ENCODE data around the gene MKNK2.
"Not testable (repeated sequence)": the region's sequence is repeated elsewhere in the genome, so short reads cannot be mapped to it uniquely, and the experiment has no call there.

Gene MKNK2
- total RNA-seq: 349 to 381 (median 362) reads per million in 3 donors

GRCh38 chr19:2050991-2051772 lies at the start of gene MKNK2:
Gene MKNK2 (minus strand): TSS chr19:2051244. CDS start chr19:2050851, 393 bp downstream.
- Histone ChIP-seq H3K27me3 (replicated peaks; ENCODE audit: control insufficient read depth, insufficient read depth, low read length, poor library complexity, severe bottlenecking) (no peaks in the 10 kb centered on the region), H3K4me3 (ENCODE audit: insufficient read depth, low read depth, low read length, poor library complexity, severe bottlenecking) (peak within 1 kb of the TSS; percentile 94), H3K9me3 (ENCODE audit: control insufficient read depth, low read length) (no peaks in the 10 kb centered on the region), H3K4me1 (ENCODE audit: control insufficient read depth, insufficient read depth, low read length, poor library complexity, severe bottlenecking) (peaks cover 62% of the 10 kb centered on the region), H3K36me3 (ENCODE audit: control insufficient read depth, insufficient read depth, low read length) (peaks cover 32% of the 10 kb centered on the region), H3K27ac (ENCODE audit: insufficient read depth, low read length, poor library complexity, severe bottlenecking) (peak within 1 kb of the TSS; percentile 87)
- DNase-seq: peak; percentile 83 to 93 (median 90)

- peaks cover 21% of the 10 kb centered on the region for H3K36me3 ChIP-seq (ENCODE audit: control insufficient read depth, insufficient read depth, low read length)
- H3K27ac ChIP-seq (ENCODE audit: insufficient read depth, low read length, poor library complexity, severe bottlenecking): no peak overlapping the region
- H3K4me1 ChIP-seq (ENCODE audit: control insufficient read depth, insufficient read depth, low read length, poor library complexity, severe bottlenecking): peaks cover 11% of the 10 kb centered on the region
- peaks cover 2% of the 10 kb centered on the region for H3K9me3 ChIP-seq (ENCODE audit: control insufficient read depth, low read length)
- DNase-seq: no peak
- H3K4me3 ChIP-seq (ENCODE audit: insufficient read depth, low read depth, low read length, poor library complexity, severe bottlenecking): no peak overlapping the region
- H3K27me3 ChIP-seq (replicated peaks; ENCODE audit: control insufficient read depth, insufficient read depth, low read length, poor library complexity, severe bottlenecking): no peaks in the 10 kb centered on the region
Measured at GRCh38 chr19:2100719-2101061, 49.6 kb upstream of the MKNK2 start.

GRCh38 chr19:2099937-2100718 lies 49.1 kb upstream of the MKNK2 start:
- Histone ChIP-seq H3K4me1 (ENCODE audit: control insufficient read depth, insufficient read depth, low read length, poor library complexity, severe bottlenecking) (peaks cover 13% of the 10 kb centered on the region), H3K9me3 (ENCODE audit: control insufficient read depth, low read length) (no peaks in the 10 kb centered on the region), H3K36me3 (ENCODE audit: control insufficient read depth, insufficient read depth, low read length) (peaks cover 16% of the 10 kb centered on the region), H3K4me3 (ENCODE audit: insufficient read depth, low read depth, low read length, poor library complexity, severe bottlenecking) (no peak overlapping the region), H3K27ac (ENCODE audit: insufficient read depth, low read length, poor library complexity, severe bottlenecking) (no peak overlapping the region), H3K27me3 (replicated peaks; ENCODE audit: control insufficient read depth, insufficient read depth, low read length, poor library complexity, severe bottlenecking) (no peaks in the 10 kb centered on the region)
- DNase-seq: no peak

GRCh38 chr19:2099054-2099501 lies 48.0 kb upstream of the MKNK2 start:
- peaks cover 16% of the 10 kb centered on the region for H3K36me3 ChIP-seq (ENCODE audit: control insufficient read depth, insufficient read depth, low read length)
- no peaks in the 10 kb centered on the region for H3K27me3 ChIP-seq (replicated peaks; ENCODE audit: control insufficient read depth, insufficient read depth, low read length, poor library complexity, severe bottlenecking)
- H3K9me3 ChIP-seq (ENCODE audit: control insufficient read depth, low read length): no peaks in the 10 kb centered on the region
- no peak for DNase-seq
- peaks cover 14% of the 10 kb centered on the region for H3K4me1 ChIP-seq (ENCODE audit: control insufficient read depth, insufficient read depth, low read length, poor library complexity, severe bottlenecking)
- H3K27ac ChIP-seq (ENCODE audit: insufficient read depth, low read length, poor library complexity, severe bottlenecking): no peak overlapping the region
- H3K4me3 ChIP-seq (ENCODE audit: insufficient read depth, low read depth, low read length, poor library complexity, severe bottlenecking): no peak overlapping the region

GRCh38 chr19:2097886-2098327 lies 46.9 kb upstream of the MKNK2 start:
- no peak for DNase-seq
- Histone ChIP-seq H3K9me3 (ENCODE audit: control insufficient read depth, low read length) (no peaks in the 10 kb centered on the region), H3K4me3 (ENCODE audit: insufficient read depth, low read depth, low read length, poor library complexity, severe bottlenecking) (no peak overlapping the region), H3K27me3 (replicated peaks; ENCODE audit: control insufficient read depth, insufficient read depth, low read length, poor library complexity, severe bottlenecking) (no peaks in the 10 kb centered on the region), H3K27ac (ENCODE audit: insufficient read depth, low read length, poor library complexity, severe bottlenecking) (peak overlapping the region; percentile 91), H3K4me1 (ENCODE audit: control insufficient read depth, insufficient read depth, low read length, poor library complexity, severe bottlenecking) (peaks cover 23% of the 10 kb centered on the region), H3K36me3 (ENCODE audit: control insufficient read depth, insufficient read depth, low read length) (peaks cover 22% of the 10 kb centered on the region)

- peak overlapping the region; percentile 91 for H3K27ac ChIP-seq (ENCODE audit: insufficient read depth, low read length, poor library complexity, severe bottlenecking)
- H3K9me3 ChIP-seq (ENCODE audit: control insufficient read depth, low read length): no peaks in the 10 kb centered on the region
- H3K36me3 ChIP-seq (ENCODE audit: control insufficient read depth, insufficient read depth, low read length): peaks cover 27% of the 10 kb centered on the region
- peak; percentile 54 to 63 (median 60) for DNase-seq
- H3K27me3 ChIP-seq (replicated peaks; ENCODE audit: control insufficient read depth, insufficient read depth, low read length, poor library complexity, severe bottlenecking): no peaks in the 10 kb centered on the region
- peaks cover 23% of the 10 kb centered on the region for H3K4me1 ChIP-seq (ENCODE audit: control insufficient read depth, insufficient read depth, low read length, poor library complexity, severe bottlenecking)
- peak overlapping the region; percentile 67 for H3K4me3 ChIP-seq (ENCODE audit: insufficient read depth, low read depth, low read length, poor library complexity, severe bottlenecking)
Measured at GRCh38 chr19:2097203-2097885, 46.3 kb upstream of the MKNK2 start.

GRCh38 chr19:2096480-2097202 lies 45.6 kb upstream of the MKNK2 start, which contains the start of gene IZUMO4:
Gene IZUMO4 (plus strand): TSS chr19:2096915. CDS start chr19:2096946, 31 bp downstream.
- Histone ChIP-seq H3K4me1 (ENCODE audit: control insufficient read depth, insufficient read depth, low read length, poor library complexity, severe bottlenecking) (peaks cover 29% of the 10 kb centered on the region), H3K4me3 (ENCODE audit: insufficient read depth, low read depth, low read length, poor library complexity, severe bottlenecking) (peak within 1 kb of the TSS; percentile 86), H3K27me3 (replicated peaks; ENCODE audit: control insufficient read depth, insufficient read depth, low read length, poor library complexity, severe bottlenecking) (no peaks in the 10 kb centered on the region), H3K36me3 (ENCODE audit: control insufficient read depth, insufficient read depth, low read length) (peaks cover 25% of the 10 kb centered on the region), H3K9me3 (ENCODE audit: control insufficient read depth, low read length) (no peaks in the 10 kb centered on the region), H3K27ac (ENCODE audit: insufficient read depth, low read length, poor library complexity, severe bottlenecking) (peak within 1 kb of the TSS; percentile 91)
- peak; percentile 99 to 100 (median 100) for DNase-seq

- Histone ChIP-seq H3K36me3 (ENCODE audit: control insufficient read depth, insufficient read depth, low read length) (peaks cover 19% of the 10 kb centered on the region), H3K4me3 (ENCODE audit: insufficient read depth, low read depth, low read length, poor library complexity, severe bottlenecking) (peak within 1 kb of the TSS; percentile 86), H3K27ac (ENCODE audit: insufficient read depth, low read length, poor library complexity, severe bottlenecking) (peak within 1 kb of the TSS; percentile 91), H3K9me3 (ENCODE audit: control insufficient read depth, low read length) (no peaks in the 10 kb centered on the region), H3K4me1 (ENCODE audit: control insufficient read depth, insufficient read depth, low read length, poor library complexity, severe bottlenecking) (peaks cover 32% of the 10 kb centered on the region), H3K27me3 (replicated peaks; ENCODE audit: control insufficient read depth, insufficient read depth, low read length, poor library complexity, severe bottlenecking) (no peaks in the 10 kb centered on the region)
- no peak for DNase-seq
Measured at GRCh38 chr19:2096034-2096479, 45.0 kb upstream of the MKNK2 start, which contains the start of gene MOB3A. Gene MOB3A (minus strand): TSS chr19:2096326. CDS start chr19:2078560, 17,766 bp downstream.

GRCh38 chr19:2091926-2092525 lies 41.0 kb upstream of the MKNK2 start:
- Histone ChIP-seq H3K4me1 (ENCODE audit: control insufficient read depth, insufficient read depth, low read length, poor library complexity, severe bottlenecking) (peaks cover 58% of the 10 kb centered on the region), H3K36me3 (ENCODE audit: control insufficient read depth, insufficient read depth, low read length) (peaks cover 12% of the 10 kb centered on the region)
- H3K27me3 ChIP-seq (replicated peaks; ENCODE audit: control insufficient read depth, insufficient read depth, low read length, poor library complexity, severe bottlenecking); H3K9me3 ChIP-seq (ENCODE audit: control insufficient read depth, low read length); H3K27ac ChIP-seq (ENCODE audit: insufficient read depth, low read length, poor library complexity, severe bottlenecking); DNase-seq; H3K4me3 ChIP-seq (ENCODE audit: insufficient read depth, low read depth, low read length, poor library complexity, severe bottlenecking): not testable (repeated sequence)
